Keratinocyte (primary cell): ENCODE results near the gene ARMC9.

ENCODE experiments used
- EZH2 ChIP-seq: IDR thresholded peaks from one replicate; pipeline ENCODE4 v1.6.1; 2012; ENCODE audit warnings: inconsistent platforms, mild to moderate bottlenecking, low read length, moderate library complexity
- TF ChIP-seq, protein P1 (sequence below), 3 experiments: IDR thresholded peaks in 1 of 3; conservative IDR thresholded peaks in 1 of 3; optimal IDR thresholded peaks in 1 of 3; 2 replicates in 2 of 3; 3 replicates in 1 of 3; pipeline versions ENCODE3 to v1.5.1; 2011; ENCODE audit warnings: low read length in 3 of 3, mild to moderate bottlenecking in 3 of 3, moderate library complexity in 2 of 3, control low read depth in 1 of 3, inconsistent platforms in 1 of 3; ENCODE audit not compliant: insufficient read depth in 2 of 3; ENCODE audit errors: extremely low read depth in 1 of 3

DNA sequence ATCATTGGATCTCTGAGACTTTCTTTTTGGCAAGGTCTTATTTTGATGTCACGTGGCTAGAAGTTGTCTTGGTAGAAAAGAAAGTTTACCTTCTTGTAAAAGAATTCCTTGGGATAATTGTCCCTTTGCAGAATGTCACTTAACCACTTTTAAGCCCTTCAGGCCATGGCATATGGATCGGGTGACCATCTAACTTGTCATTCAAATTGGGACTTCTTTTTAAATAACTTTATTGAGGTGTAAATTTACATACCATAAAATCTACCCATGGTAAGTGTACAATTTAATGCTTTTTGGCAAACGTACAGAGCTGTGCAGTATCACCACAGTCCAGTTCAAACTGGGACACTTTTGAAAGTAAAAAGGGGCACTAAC lies 24.6 kb downstream of the ARMC9 start:
- TF ChIP-seq, protein P1, sequence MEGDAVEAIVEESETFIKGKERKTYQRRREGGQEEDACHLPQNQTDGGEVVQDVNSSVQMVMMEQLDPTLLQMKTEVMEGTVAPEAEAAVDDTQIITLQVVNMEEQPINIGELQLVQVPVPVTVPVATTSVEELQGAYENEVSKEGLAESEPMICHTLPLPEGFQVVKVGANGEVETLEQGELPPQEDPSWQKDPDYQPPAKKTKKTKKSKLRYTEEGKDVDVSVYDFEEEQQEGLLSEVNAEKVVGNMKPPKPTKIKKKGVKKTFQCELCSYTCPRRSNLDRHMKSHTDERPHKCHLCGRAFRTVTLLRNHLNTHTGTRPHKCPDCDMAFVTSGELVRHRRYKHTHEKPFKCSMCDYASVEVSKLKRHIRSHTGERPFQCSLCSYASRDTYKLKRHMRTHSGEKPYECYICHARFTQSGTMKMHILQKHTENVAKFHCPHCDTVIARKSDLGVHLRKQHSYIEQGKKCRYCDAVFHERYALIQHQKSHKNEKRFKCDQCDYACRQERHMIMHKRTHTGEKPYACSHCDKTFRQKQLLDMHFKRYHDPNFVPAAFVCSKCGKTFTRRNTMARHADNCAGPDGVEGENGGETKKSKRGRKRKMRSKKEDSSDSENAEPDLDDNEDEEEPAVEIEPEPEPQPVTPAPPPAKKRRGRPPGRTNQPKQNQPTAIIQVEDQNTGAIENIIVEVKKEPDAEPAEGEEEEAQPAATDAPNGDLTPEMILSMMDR (optimal IDR thresholded peaks at IDR 0.05 in 1 of 3, IDR thresholded peaks at IDR 0.05 in 1 of 3, conservative IDR thresholded peaks at IDR 0.05 in 1 of 3; ENCODE audit: extremely low read depth in 1 of 3, insufficient read depth in 2 of 3, low read length in 3 of 3), result no peak
- no peak for TF ChIP-seq EZH2
